Hippocampal formation (tissue), 2 donors: ENCODE data around the gene DIRAS1.
A peak's percentile ranks its signal among the peaks of the same experiment; 100 is the strongest.
"Not testable (repeated sequence)": the region's sequence is repeated elsewhere in the genome, so short reads cannot be mapped to it uniquely, and the experiment has no call there.

Source experiments
- DNase-seq, 2 donors: peaks; one replicate each; lab custom pipeline; 2025; lab: John Stamatoyannopoulos, UW

Gene DIRAS1

DNA sequence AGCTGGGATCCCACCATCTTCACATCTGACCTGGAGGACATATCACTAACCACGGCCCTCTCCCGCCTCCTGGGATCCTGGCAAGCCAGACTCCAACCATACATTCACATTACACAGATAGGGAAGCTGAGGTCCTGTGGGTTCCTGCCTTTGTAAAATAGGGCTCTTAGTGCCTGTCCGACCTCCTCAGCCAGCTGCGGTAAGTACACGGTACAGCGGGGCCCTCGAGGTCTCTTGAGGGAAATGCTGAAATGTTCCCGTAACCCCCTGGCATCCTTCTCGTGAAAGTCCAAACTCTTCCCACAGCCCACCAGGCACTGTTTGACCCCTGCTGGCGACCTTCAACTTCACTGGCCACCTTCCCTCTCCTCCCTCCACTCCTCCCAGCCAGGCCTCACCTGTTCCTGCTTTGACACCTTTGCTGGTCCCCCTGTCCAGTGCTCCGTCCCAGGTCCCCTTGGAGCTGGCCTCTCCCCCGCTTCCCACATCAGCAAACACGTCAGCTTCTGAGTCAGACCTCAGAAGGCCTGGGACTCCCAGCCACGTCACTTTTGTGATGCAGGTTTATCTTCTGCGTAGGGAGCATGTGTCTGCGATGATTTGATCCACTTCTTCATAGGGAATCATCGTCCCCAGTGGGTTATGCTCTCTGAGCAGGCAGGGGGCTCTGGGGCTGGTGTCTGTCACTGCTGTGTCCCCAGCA is 9.8 kb downstream of the DIRAS1 start:
- DNase-seq, result no peak

DNA sequence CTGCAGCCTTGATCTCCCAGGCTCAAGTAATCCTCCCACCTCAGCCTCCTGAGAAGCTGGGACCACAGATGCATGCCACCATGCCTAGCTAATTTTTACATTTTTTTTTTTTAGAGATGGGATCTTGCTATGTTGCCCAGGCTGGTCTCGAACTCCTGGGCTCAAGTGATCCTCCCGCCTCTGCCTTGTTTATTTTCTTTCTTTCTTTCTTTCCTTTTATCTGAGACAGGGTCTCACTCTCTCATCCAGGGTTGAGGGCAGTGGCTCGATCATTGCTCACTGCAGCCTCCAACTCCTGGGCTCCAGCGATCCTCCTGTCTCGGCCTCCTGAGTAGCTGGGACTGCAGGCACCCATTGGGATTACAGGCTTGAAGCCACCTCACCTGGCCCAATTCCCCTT is 14.9 kb downstream of the DIRAS1 start:
- no peak for DNase-seq

DNA sequence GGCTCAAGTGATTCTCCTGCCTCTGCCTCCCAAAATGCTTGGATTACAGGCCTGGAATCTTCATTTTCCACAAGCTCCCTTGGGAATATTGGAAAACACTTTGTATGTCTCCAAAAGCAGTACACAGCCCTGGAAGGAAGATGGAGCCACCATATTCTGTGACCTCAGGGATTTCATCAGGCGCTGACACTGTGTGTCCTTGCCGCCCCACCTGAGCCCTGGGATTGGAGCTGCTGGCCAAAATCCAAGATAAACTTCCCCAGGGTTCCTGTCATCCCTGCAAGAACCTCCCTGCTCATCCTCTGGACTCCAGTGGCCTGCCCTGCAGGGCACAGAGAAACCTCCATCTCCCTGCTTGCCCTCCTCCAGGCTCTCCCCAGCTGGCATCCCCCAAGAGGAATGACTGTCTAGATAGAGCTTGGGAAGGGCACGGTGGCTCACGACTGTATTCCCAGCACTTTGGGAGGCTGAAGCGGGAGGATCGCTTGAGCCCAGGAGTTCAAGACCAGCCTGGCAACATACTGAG is 17.4 kb downstream of the DIRAS1 start:
- no peak for DNase-seq

DNA sequence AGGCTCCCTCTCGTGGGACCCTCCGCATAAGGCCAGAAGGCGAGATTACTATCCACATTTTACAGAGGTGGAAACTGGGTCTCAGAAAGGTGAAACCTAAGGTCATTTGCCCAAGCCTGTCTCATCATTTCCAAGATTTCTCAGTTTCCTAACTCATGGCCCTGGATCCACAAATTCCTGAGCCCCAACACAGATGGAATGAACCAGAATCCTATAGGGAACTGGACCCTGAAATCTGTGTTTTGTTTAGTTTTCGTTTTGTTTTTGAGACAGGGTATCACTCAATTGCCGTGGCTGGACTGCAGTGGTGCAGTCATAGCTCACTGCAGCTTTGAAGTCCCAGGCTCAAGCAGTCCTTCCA is 18.1 kb downstream of the DIRAS1 start:
- no peak for DNase-seq

DNA sequence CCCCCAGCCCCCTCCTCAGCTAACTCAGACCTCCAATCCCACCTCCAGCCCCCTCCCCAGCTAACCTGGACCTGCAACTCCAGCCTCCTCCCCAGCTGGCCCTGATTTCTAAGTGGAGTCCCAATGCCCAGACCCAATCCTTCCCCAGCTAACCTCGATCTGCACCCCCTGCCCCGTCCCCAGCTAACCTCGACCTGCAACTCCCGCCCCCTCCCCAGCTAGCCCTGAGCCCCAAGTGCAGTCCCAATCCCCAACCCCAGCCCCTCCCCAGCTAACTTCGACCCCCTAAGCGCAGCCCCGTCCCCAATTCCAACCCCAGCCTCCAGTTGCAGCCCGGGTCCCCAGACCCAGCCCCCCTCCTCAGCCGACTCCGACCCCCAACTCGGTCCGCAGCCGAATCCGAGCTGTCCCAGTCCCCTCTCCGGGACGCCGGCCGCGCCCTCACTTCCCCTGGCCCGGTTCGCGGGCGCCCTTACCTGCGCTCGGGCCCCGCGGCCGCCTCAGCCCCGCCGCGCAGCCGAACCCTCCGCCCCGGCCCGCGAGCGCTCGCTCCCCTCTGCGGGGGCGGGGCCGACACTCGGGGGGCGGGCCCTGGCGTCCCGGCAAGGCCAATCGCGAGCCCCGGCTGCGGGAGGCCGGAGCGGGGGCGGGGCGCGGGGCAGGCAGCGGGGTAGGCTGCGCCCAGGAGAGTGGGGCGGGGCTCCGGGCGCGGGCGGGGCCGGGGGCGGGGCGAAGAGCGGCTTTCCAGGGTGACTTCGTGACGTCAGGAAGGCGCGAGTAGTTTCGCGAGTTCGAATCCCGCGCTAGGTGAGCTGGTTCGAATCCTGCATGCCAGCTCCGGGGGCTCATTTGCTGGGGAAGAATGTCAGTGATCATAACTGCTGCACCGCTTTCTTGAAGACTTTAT is 18.7 kb downstream of the DIRAS1 start, which contains the start of gene GNG7:
GNG7 (minus strand) TSS at position 525 of the 907 bp plus-strand sequence. CDS start 182,006 bp downstream, outside the sequence.
- DNase-seq, result peak; percentile 88 to 92

DNA sequence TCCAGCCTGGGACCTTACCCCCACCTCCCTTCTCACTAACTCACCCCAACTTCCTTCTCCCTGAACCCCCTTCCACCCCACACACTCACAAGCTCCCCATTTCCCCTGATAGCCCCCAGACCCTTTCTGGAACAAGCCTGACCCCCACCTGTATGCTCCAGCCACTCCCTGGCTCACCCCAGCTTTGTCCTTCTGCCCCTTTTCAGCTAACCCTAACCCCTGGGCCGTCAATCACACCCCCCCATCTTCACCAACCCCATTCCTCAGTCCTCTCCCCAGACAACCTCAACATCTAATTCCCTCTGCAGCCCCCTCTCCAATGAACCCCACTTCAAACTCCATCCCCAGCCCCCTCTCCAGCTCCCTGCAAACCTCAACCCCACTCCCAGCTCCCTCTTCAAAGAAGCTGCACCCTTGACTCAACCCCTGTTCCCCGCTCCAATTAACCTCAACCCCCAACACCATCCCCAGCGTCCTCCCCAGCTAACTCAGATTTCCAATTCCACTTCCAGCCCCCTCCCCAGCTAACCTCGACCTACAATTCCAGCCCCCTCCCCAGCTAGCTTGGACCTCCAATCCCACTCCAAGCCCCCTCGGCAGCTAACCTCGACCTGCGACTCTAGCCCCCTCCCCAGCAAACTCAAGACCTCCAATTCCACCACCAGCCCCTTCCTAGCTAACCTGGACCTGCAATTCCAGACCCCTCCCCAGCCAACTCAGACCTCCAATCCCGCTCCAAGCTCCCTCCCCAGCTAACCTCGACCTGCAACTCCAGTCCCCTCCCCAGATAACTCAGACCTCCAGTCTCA is 19.6 kb downstream of the DIRAS1 start:
- no peak for DNase-seq

DNA sequence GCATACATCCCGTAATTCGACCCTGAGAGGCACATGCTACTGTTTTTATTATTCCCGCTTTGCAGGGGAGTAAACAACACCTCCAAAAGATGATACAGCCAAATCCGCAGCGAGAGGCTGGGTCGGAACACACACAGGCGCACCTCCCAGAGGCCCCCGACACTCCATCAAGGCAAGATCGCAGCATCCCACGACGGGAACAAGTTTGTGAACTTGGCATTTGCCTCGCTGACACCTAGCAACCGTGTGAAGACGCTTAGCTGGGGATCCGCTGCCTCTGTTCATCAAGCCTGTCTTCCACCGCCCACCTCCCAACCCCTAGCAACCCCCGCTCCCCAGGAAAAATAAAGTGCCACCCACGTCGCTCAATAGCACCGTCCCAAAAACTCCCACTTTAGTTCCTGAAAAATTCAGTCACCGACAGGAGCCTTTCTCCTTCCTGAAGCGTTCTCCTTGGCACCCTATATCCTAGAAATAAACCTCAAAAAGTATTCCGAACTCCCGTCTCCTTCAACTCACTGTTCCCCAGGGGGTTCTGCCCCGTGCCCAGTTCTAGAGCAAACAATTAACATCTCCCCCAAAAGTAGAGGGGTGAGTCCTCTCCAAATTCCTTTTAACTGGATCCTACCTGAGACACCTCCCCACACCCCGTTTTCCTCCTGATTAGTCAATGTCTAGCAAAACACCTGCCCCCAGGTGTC is 20.4 kb downstream of the DIRAS1 start:
- DNase-seq, result no peak

DNA sequence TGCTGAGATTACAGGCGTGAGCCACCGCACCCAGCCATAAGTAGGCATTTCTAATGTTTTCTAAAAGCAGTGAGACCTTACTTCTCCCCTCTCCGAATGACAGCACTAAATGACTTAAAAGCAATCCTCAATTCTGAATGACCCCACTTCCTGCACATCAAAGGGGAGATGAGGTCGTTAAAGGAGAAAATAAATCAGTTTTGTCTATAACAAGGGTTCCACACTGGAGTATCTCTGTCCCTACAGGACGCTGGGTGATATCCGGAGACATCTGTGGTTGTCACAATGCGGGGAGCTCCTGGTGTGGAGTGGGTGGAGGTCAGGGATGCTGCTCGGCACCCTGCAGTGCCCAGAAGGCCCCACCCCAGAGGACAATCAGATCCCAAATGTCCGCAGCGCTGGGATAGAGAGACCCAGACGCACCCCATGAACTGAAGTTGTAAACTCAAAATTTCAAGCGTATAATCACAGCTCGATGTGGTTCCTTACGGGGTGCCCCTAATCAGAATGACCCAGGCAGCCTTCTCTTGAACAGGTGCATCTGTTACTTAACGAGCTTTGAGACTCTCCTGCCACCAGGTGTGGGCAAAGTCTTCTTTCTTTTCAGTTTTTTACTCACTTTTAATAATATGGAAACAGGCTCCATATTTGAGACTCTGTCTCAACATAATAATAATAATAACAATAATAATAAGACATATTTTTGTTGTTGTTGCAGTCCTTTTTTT is 21.6 kb downstream of the DIRAS1 start:
- no peak for DNase-seq

DNA sequence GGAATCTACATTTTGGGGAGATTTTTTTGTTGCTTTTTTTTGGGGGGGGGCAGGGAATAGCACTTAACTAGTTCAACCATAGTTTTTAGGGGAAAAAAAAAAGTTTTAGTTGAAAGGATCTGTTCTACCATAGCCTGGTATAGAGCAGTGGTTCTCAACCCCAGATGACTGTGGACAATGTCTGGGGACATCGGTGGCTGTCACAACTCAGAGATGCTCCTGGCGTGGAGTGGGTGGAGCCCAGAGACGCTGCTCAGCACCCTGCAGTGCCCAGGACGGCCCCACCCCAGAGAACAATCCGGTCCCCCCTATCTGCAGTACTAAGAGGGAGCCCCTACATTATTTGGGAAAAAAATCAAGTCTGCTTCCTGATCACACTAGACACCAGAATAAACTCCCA is 27.0 kb downstream of the DIRAS1 start:
- no peak for DNase-seq

DNA sequence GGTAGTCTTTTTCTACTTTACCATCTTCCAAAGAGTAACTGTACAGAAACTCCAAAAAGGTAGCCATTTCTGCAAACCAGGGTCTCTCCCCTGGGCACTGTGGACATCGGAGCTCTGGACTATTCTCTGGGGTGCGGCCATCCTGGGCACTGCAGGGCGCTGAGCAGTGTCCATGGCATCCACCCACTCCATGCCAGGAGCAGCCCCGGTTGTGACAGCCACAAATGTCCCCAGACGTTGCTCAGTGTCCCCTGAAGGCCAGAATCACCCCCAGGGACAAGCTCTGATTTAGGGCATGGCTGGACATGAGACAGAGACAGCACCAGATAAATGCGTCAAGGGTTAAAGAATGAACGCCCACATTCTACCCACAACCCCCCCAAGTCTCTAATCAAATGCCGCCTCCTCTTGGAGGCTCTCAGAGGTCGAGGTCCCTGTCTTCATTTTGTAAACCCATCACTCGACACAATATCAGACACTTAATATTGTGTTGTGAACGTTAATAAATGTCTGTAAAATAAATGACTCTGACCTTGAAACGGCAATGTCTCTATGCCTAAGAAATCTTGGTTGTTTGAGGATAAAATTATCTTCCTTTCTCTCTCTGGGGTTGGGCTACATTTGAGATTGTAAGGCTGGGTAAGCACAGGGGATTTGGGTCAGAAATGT is 27.5 kb downstream of the DIRAS1 start:
- no peak for DNase-seq

DNA sequence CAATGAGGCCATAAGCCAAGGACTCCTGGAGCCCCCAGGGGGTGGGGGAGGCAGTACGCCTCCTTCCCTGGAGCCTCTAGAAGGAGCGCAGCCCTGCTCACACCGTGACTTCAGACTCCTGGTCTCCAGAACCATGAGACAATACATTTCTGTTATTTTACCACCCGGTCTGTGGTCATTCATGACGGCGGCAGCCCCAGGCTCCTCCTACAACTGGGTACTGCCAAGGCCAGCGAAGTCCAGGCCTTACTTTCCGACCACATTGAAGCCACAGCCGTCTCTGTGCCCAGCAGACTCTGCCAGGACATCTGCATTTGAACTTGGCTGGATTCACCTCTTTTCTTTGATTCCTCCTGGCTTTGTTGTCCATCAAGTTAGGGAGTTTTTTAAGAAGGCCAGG is 29.2 kb downstream of the DIRAS1 start:
- DNase-seq, result peak; percentile 79 to 81

DNA sequence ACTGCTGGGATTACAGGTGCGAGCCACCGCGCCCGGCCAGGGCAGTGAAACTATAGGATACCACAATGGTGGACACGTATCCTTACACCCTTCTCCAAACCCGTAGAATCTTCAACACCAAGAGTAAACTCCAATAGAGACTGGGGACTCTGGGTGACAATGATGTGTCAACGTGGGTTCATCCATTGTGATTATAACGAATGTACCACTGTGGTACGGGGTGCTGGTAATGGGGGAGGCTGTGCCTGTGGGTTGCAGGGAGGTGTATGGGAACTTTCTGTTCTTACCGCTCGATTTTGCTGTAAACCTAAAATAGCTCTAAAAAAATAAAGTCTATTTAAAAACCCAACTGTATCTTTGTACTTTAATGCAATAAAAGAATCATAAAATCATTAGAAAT is 30.3 kb downstream of the DIRAS1 start:
- DNase-seq, result no peak

DNA sequence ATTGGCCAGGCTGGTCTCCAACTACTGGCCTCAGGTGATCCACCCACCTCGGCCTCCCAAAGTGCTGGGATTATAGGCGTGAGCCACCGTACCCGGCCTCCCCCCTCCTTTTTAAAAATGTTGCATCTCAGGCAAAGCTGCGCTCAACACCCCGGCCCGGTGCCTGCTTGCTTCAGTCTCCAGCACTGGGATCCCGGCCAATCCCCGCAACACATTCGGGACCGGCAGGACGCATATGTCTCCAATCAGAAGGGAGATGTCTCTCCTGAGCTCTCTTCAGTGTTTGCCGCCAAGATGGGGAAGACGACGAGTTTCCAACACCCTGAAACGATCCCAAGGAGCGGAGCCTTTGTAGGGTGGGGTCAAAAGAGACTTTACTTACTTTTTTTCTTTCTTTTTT is 34.8 kb downstream of the DIRAS1 start:
- no peak for DNase-seq

DNA sequence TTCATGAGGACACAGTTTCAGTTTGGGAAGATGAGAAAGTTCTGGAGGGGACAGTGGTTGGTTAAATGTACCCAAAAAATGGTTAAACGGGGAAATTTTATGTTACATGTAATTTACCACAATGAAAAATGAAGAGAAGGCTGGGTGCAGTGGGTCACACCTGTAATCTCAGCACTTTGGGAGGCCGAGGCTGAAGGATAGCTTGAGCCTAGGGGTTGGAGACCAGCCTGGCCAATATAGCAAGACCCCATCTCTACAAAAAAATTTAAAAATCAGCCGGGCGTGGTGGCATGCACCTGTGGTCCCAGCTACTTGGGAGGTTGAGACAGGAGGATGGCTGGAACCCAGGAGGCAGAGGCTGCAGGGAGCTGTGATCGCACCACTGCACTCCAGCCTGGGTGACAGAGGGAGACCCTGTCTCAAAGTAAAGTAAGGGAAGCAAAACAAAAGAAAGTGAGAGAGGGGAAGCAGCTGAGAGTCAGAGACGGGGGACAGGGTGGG is 35.9 kb downstream of the DIRAS1 start:
- DNase-seq, result no peak

DNA sequence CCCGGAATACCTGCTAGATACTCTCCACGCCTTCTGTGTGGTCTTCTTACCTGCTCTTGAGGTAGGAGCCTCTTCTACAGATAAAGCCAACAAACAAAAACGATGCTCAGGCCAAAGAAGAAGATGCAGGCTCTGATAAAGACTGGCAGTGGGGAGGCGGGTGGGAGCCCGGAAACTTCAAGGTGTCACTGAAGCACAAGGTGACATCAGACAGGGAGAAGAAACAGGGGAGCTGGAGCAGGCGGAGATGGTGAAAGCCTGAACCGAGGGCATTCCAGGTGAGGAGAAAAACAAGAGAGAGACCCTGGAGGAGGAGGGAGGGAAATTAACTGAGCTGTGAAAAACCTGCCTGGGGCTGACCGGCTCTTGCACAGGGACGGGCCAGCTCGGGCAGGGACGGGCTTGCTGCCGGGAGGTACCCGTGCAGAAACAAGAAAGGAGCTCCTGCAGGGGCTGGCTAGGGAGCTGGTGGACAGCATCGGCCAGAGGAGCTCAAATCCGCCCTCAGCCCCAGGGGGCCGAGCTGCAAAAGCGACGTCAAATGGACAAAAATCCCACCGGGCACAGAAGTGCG is 37.7 kb downstream of the DIRAS1 start:
- DNase-seq, result no peak

DNA sequence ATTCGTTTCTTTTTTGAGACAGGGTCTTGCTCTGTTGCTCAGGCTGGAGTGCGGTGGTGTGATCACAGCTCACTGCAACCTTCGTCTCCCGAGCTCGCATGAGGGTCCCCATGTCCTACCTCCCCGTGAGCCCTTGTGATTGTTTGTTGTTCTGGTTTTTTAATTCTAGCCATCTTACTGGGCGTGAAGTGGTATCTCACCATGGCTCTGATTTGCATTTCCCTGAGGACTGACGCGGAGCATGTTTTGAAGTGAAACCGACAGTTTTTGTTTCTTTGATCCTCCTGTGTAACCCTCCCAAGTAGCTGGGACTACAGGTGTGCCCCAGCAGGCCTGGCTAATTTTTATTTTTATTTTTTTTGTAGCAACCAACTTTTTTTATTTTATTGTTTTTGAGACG is 40.4 kb downstream of the DIRAS1 start:
- no peak for DNase-seq

DNA sequence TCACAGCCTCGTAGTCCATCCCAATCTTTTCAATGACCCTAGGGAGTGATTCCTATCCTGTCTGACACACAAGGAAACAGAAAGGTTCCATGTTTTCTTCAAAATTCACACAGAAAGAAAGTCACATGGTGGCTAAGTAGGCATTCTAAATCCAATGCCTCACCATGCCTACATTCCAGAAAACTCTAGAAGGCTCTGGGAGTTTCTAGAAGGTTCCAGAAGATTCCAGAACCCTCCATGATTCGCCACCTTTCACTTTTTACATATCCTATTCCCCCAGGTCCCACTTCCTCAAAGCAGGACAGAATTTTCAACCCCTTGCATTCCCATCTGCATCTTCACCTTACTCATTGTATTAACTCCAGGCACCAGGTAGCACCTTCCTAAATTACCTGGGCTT is 41.7 kb downstream of the DIRAS1 start:
- no peak for DNase-seq

DNA sequence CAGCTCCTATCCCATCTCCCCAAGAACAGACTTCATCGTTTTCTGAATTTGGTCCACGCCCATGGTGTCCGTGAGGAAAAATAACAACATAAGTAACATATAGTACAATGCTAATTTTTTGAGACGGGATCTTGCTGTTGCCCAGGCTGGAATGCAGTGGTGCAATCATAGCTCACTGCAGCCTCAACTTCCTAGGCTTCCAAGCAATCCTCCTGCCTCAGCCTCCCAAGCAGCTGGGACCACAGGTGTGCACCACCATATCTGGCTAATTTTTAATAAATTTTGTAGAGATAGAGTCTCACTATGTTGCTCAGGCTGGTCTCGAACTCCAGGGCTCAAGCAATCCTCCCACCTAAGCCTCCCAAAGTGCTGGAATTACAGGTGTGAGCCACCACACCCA is 42.2 kb downstream of the DIRAS1 start:
- DNase-seq, result not testable (repeated sequence)

DNA sequence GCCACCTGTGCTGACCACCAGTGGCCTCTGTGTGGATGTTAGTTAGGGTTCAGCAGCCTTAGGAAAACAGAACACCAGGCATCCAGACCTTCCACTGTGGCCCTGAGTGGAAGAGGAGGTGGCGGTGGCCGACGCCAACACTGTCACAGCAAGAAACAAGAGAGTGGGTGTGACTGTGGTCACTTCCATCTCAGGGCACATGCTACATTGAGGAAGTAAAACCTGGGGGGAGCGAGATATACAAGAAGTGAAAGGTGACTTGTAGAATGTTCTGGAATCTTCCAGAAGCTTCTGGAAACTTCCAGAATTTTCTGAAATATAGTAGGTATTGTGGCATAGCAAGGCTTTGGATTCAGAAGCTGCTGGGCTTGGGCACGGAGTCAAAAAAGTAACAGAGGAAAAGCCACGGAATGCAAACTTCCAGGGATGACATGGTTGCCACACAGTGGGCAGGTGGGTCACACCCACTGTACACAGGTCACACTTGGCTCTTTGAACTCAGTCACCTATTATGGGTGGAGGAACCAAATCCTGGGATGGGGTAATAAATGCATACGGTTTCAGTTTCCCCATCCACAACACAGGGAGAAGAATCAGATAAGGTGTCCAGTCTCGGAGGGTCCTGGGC is 43.0 kb downstream of the DIRAS1 start:
- no peak for DNase-seq
